ENCODE data around the gene DCUN1D4. TPM values are rescaled to one million over a fixed set of nuclear protein-coding genes. Genes with fewer than 3 reads are reported as not detected.

DCUN1D4 gene
- total RNA-seq, 2 experiments from 2014 or later: 25.7 to 34.1 TPM

DNA sequence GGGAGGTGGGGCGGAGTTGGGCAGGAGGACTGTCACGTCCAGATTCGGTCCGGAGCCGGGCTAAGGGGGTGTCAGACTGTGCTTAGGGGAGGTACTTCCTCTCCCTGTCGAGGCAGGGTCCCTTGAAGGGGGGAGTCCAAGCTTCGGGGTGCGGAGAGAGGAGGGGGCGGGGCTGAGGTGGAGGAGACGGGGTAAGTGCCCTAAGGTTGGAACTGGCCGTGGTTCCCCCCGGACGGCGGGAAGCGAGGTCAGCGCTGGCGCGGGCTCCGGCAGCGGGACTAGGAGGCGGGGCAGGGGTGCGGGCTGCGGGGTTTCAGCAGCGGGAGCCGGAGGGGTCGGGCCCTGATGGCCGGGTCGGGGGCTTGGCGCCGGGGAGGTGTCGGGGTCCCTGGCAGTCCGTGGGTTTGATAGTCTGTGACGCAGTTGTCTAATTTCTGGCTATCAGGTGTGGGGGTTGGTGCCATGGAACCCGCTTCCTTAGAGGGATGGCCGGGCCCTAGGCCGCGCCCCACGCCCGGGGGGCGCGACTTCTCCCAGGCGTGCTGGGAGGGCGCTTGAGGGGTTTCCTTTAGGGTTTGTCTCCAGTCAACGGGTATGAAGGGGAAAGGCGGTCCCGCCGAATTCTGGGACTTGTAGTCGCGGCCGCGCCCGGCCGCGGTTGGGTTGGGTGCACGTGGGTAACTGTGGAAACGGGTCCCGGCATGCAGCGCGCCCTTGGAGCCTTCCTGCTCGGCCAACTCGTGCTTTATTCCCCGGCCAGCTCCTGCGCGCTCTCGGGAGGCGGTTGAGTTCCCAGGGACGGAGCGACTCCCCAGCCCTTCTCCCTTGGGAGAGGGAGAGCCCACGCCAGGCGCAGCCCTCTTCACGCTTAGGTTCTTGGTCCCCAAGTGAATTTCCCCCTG is 1.5 kb downstream of the DCUN1D4 start:
- Mint-ChIP-seq H3K27ac (peak overlapping the region; percentile 86), H3K27me3 (peaks cover 2% of the 10 kb centered on the region), H3K4me1 (peaks cover 19% of the 10 kb centered on the region), H3K9me3 (no peaks in the 10 kb centered on the region), H3K36me3 (ENCODE audit: low read depth) (no peaks in the 10 kb centered on the region), H3K4me3 (peak overlapping the region; percentile 91)
- peak; percentile 88 for DNase-seq
- ChIA-PET POLR2A (no interaction called here), CTCF (interaction anchor here (0.7 kb wide), 1 partner anchor 39 kb away, joined by 3 read pairs; no protein-coding TSS in a partner anchor)

DNA sequence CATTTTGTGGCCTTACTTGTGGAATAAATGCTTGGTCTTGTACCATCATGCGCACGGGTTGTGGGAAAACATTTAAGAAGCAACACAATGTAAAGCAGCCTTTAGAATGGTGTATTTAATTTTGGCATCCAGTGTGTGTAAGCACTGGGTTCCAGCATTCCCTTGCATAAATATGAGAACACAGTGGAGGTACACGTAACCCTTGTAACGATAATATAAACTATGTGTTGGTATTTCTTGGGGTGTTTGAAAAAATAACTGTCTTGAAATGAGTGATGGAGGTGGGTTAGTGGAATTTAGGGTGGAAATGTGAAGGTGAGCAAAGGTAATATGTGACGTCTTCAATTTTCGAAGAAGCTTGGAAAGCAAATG is 2.1 kb downstream of the DCUN1D4 start:
- peaks cover 19% of the 10 kb centered on the region for H3K4me1 Mint-ChIP-seq
- CTCF ChIA-PET: no interaction called here

GRCh38 chr4:51845711-51846110 is 2.8 kb downstream of the DCUN1D4 start:
- ChIA-PET CTCF (interaction anchor here (0.8 to 1.0 kb wide), 2 partner anchors 9 to 17 kb away, joined by 3 read pairs; no protein-coding TSS in a partner anchor), POLR2A (no interaction called here)

More for the DNA sequence above, 2.1 kb downstream of the DCUN1D4 start:
- H3K27ac Mint-ChIP-seq: peak overlapping the region; percentile 86
- peaks cover 2% of the 10 kb centered on the region for H3K27me3 Mint-ChIP-seq
- DNase-seq: no peak
- no peaks in the 10 kb centered on the region for H3K36me3 Mint-ChIP-seq (ENCODE audit: low read depth)
- H3K4me3 Mint-ChIP-seq: peak overlapping the region; percentile 91
- no peaks in the 10 kb centered on the region for H3K9me3 Mint-ChIP-seq
- POLR2A ChIA-PET: no interaction called here

GRCh38 chr4:51849430-51849829 is 6.5 kb downstream of the DCUN1D4 start:
- Mint-ChIP-seq H3K27me3 (no peaks in the 10 kb centered on the region), H3K4me1 (peaks cover 28% of the 10 kb centered on the region), H3K4me3 (no peak overlapping the region), H3K36me3 (ENCODE audit: low read depth) (peaks cover 2% of the 10 kb centered on the region), H3K9me3 (no peaks in the 10 kb centered on the region), H3K27ac (no peak overlapping the region)
- DNase-seq: no peak
- ChIA-PET CTCF (no interaction called here), POLR2A (no interaction called here)

More at GRCh38 chr4:51845711-51846110, 2.8 kb downstream of the DCUN1D4 start:
- no peak overlapping the region for H3K27ac Mint-ChIP-seq
- no peaks in the 10 kb centered on the region for H3K9me3 Mint-ChIP-seq
- H3K36me3 Mint-ChIP-seq (ENCODE audit: low read depth): no peaks in the 10 kb centered on the region
- peaks cover 20% of the 10 kb centered on the region for H3K4me1 Mint-ChIP-seq
- no peak overlapping the region for H3K4me3 Mint-ChIP-seq
- H3K27me3 Mint-ChIP-seq: no peaks in the 10 kb centered on the region
- DNase-seq: no peak

DNA sequence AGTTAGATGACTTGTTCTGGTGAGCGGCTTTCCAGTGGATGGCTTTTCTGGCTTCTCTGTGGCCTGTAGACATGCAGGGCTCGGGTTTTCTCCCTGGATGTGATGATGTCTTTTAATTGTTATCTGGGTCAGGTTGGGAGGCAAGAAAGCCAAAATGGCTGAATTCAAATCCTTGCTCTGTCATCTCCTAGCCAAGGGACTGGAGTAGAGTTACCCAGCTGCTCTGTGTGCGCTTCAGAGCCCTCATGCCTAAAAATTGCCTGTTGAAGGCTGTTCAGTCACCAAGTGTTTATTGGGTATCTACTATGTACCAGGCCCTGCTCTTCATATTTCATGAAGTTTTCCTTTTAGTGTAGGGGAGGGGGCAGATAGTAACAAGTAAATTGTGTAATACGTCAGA is 7.3 kb downstream of the DCUN1D4 start:
- H3K27me3 Mint-ChIP-seq: no peaks in the 10 kb centered on the region
- H3K36me3 Mint-ChIP-seq (ENCODE audit: low read depth): peaks cover 6% of the 10 kb centered on the region
- H3K9me3 Mint-ChIP-seq: peaks cover under 1% of the 10 kb centered on the region

GRCh38 chr4:51851090-51851936 is 8.4 kb downstream of the DCUN1D4 start:
- no peaks in the 10 kb centered on the region for H3K27me3 Mint-ChIP-seq
- no peak overlapping the region for H3K27ac Mint-ChIP-seq
- peaks cover 15% of the 10 kb centered on the region for H3K4me1 Mint-ChIP-seq
- H3K9me3 Mint-ChIP-seq: peaks cover 3% of the 10 kb centered on the region
- CTCF ChIA-PET: no interaction called here
- peaks cover 6% of the 10 kb centered on the region for H3K36me3 Mint-ChIP-seq (ENCODE audit: low read depth)
- POLR2A ChIA-PET: no interaction called here
- DNase-seq: no peak
- H3K4me3 Mint-ChIP-seq: no peak overlapping the region

More for the DNA sequence above, 7.3 kb downstream of the DCUN1D4 start:
- no peak for DNase-seq
- Mint-ChIP-seq H3K4me1 (peaks cover 22% of the 10 kb centered on the region), H3K27ac (no peak overlapping the region), H3K4me3 (no peak overlapping the region)
- POLR2A ChIA-PET: no interaction called here
- CTCF ChIA-PET: no interaction called here

GRCh38 chr4:51851937-51852290 is 9.0 kb downstream of the DCUN1D4 start:
- no peak for DNase-seq
- no peaks in the 10 kb centered on the region for H3K27me3 Mint-ChIP-seq
- ChIA-PET POLR2A (no interaction called here), CTCF (interaction anchor here (1.3 kb wide), 1 partner anchor 11 kb away, joined by 4 read pairs; no protein-coding TSS in a partner anchor)
- no peak overlapping the region for H3K4me3 Mint-ChIP-seq
- H3K36me3 Mint-ChIP-seq (ENCODE audit: low read depth): peaks cover 6% of the 10 kb centered on the region
- peaks cover 15% of the 10 kb centered on the region for H3K4me1 Mint-ChIP-seq
- H3K27ac Mint-ChIP-seq: no peak overlapping the region
- H3K9me3 Mint-ChIP-seq: peaks cover 3% of the 10 kb centered on the region

DNA sequence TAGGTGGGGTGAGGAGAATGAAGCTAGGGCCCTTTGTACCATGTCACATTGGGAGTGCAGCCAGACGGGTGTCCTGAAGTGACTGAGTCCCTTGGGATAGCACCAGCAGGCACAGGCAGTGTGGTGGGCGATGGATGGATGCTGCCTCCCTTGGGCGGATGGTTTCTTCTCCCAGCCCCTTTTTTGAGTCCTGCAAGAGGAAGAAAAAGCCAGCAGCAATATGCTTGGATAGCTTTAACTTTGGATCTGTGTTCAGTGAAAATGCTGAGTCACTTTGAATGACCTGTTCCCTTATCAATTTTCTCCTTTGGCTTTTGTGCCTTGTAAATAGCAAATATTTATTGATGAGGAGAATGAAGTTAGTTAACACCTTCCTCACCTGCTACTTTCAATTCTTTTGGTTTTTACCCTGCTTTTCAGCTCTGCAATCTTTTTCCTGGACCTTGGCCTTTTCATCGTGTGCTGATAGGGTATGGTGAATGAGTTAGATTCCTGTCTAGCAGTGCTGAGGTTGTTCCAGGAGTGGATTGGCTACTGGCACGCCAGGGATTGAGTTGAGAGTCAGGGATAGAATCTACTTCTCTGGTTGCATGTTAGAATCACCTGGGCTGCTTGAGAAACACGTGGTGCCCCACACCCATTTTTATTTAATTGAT is 10.2 kb downstream of the DCUN1D4 start:
- DNase-seq: no peak
- H3K9me3 Mint-ChIP-seq: peaks cover 3% of the 10 kb centered on the region
- peaks cover 11% of the 10 kb centered on the region for H3K36me3 Mint-ChIP-seq (ENCODE audit: low read depth)
- POLR2A ChIA-PET: no interaction called here
- H3K27me3 Mint-ChIP-seq: no peaks in the 10 kb centered on the region
- no peak overlapping the region for H3K4me3 Mint-ChIP-seq
- H3K27ac Mint-ChIP-seq: no peak overlapping the region
- H3K4me1 Mint-ChIP-seq: peaks cover 15% of the 10 kb centered on the region
- CTCF ChIA-PET: interaction anchor here (1.1 to 1.3 kb wide), 2 partner anchors 11 to 13 kb away, joined by 4 read pairs; no protein-coding TSS in a partner anchor

- CTCF ChIA-PET: interaction anchor here (0.7 kb wide), 1 partner anchor 9 kb away, joined by 3 read pairs; no protein-coding TSS in a partner anchor
- POLR2A ChIA-PET: no interaction called here
- DNase-seq: no peak
- no peak overlapping the region for H3K27ac Mint-ChIP-seq
- peaks cover 3% of the 10 kb centered on the region for H3K9me3 Mint-ChIP-seq
- H3K36me3 Mint-ChIP-seq (ENCODE audit: low read depth): peaks cover 11% of the 10 kb centered on the region
- no peaks in the 10 kb centered on the region for H3K27me3 Mint-ChIP-seq
- peaks cover 15% of the 10 kb centered on the region for H3K4me1 Mint-ChIP-seq
- no peak overlapping the region for H3K4me3 Mint-ChIP-seq
These were observed 12.3 kb downstream of the DCUN1D4 start for GRCh38 chr4:51855270-51855669.

GRCh38 chr4:51855751-51856150 is 12.8 kb downstream of the DCUN1D4 start:
- no peak for DNase-seq
- ChIA-PET POLR2A (no interaction called here), CTCF (no interaction called here)
- peaks cover 11% of the 10 kb centered on the region for H3K36me3 Mint-ChIP-seq (ENCODE audit: low read depth)
- peaks cover 13% of the 10 kb centered on the region for H3K4me1 Mint-ChIP-seq
- no peaks in the 10 kb centered on the region for H3K27me3 Mint-ChIP-seq
- no peak overlapping the region for H3K27ac Mint-ChIP-seq
- peaks cover 3% of the 10 kb centered on the region for H3K9me3 Mint-ChIP-seq
- no peak overlapping the region for H3K4me3 Mint-ChIP-seq

GRCh38 chr4:51858605-51859202 is 15.8 kb downstream of the DCUN1D4 start:
- no peak overlapping the region for H3K27ac Mint-ChIP-seq
- H3K36me3 Mint-ChIP-seq (ENCODE audit: low read depth): peaks cover 11% of the 10 kb centered on the region
- DNase-seq: no peak
- no peaks in the 10 kb centered on the region for H3K4me1 Mint-ChIP-seq
- H3K9me3 Mint-ChIP-seq: peaks cover 3% of the 10 kb centered on the region
- H3K27me3 Mint-ChIP-seq: no peaks in the 10 kb centered on the region
- CTCF ChIA-PET: no interaction called here
- no peak overlapping the region for H3K4me3 Mint-ChIP-seq
- POLR2A ChIA-PET: no interaction called here

- DNase-seq: no peak
- peaks cover 10% of the 10 kb centered on the region for H3K36me3 Mint-ChIP-seq (ENCODE audit: low read depth)
- peaks cover 3% of the 10 kb centered on the region for H3K9me3 Mint-ChIP-seq
- H3K4me1 Mint-ChIP-seq: no peaks in the 10 kb centered on the region
- no peak overlapping the region for H3K4me3 Mint-ChIP-seq
- H3K27ac Mint-ChIP-seq: no peak overlapping the region
- POLR2A ChIA-PET: no interaction called here
- CTCF ChIA-PET: no interaction called here
- no peaks in the 10 kb centered on the region for H3K27me3 Mint-ChIP-seq
These were observed 16.6 kb downstream of the DCUN1D4 start for GRCh38 chr4:51859476-51860031.

All from activated CD4-positive, alpha-beta T cell treated with anti-CD3 and anti-CD28 coated beads, Interleukin-2, amount 10 ng/mL, durations not matched to agents 7 days and 5 days (primary cell).